DND-41 (cell line): ENCODE measurements around the gene NTMT1.

Experiments used
- ATAC-seq: fragments of 200-7000 bp; cut with Tn5 transposase; 3 replicates; pipeline ENCODE4 v1.9.1; 2021; ENCODE audit warnings: low read depth; ENCODE audit not compliant: insufficient read depth
- DNase-seq: peaks from one replicate; pipeline ENCODE4 v3.0.0-alpha.2; 2020
- H2AFZ ChIP-seq: 2 replicates; pipeline ENCODE4 v1.6.0; 2012; ENCODE audit warnings: low read depth, low read length
- H3K27ac ChIP-seq: 2 replicates; pipeline ENCODE4 v1.5.1; 2012; ENCODE audit warnings: low read length, inconsistent platforms
- H3K27me3 ChIP-seq: fragments of 200-600 bp; sonication (generic); 2 replicates; pipeline ENCODE4 v1.6.0; 2012; ENCODE audit warnings: low read length, mild to moderate bottlenecking, inconsistent platforms; ENCODE audit not compliant: insufficient read depth, poor library complexity
- H3K36me3 ChIP-seq: 2 replicates; pipeline ENCODE4 v1.5.1; 2012; ENCODE audit warnings: low read length, inconsistent platforms; ENCODE audit not compliant: insufficient read depth
- H3K4me1 ChIP-seq: 2 replicates; pipeline ENCODE4 v1.5.1; 2012; ENCODE audit warnings: mild to moderate bottlenecking, low read length; ENCODE audit not compliant: insufficient read depth
- H3K4me2 ChIP-seq: 2 replicates; pipeline ENCODE4 v1.6.0; 2012; ENCODE audit warnings: mild to moderate bottlenecking, moderate library complexity, low read length, inconsistent platforms; ENCODE audit not compliant: insufficient read depth
- H3K4me3 ChIP-seq, 2 experiments: fragments of 200-600 bp in 1 of 2; shearing (Covaris generic) in 1 of 2; 2 replicates each; pipeline ENCODE4 v1.5.1; 2012 to 2016; ENCODE audit warnings: inconsistent platforms in 2 of 2, low read length in 2 of 2, mild to moderate bottlenecking in 2 of 2, low read depth in 1 of 2, moderate library complexity in 1 of 2
- H3K79me2 ChIP-seq: 2 replicates; pipeline ENCODE4 v1.6.0; 2012; ENCODE audit warnings: low read length, inconsistent platforms; ENCODE audit not compliant: insufficient read depth
- H3K9ac ChIP-seq: 2 replicates; pipeline ENCODE4 v1.6.0; 2012; ENCODE audit warnings: low read depth, mild to moderate bottlenecking, inconsistent platforms, low read length, moderate library complexity
- H3K9me3 ChIP-seq: 2 replicates; pipeline ENCODE4 v1.5.1; 2012; ENCODE audit warnings: low read length, moderate library complexity, mild to moderate bottlenecking, inconsistent platforms; ENCODE audit not compliant: insufficient read depth, severe bottlenecking
- H4K20me1 ChIP-seq: 2 replicates; pipeline ENCODE4 v1.6.0; 2012; ENCODE audit warnings: low read length; ENCODE audit not compliant: insufficient read depth
- EZH2 ChIP-seq: IDR thresholded peaks from 3 replicates; pipeline ENCODE4 v1.6.1; 2012; ENCODE audit warnings: borderline replicate concordance, low read depth, mild to moderate bottlenecking, moderate library complexity, low read length, inconsistent platforms; ENCODE audit not compliant: severe bottlenecking
- TF ChIP-seq, protein P1 (sequence below): IDR thresholded peaks from 2 replicates; pipeline ENCODE4 v1.5.1; 2012; ENCODE audit warnings: borderline replicate concordance, low read length, moderate library complexity, mild to moderate bottlenecking; ENCODE audit not compliant: poor library complexity, severe bottlenecking; ENCODE audit errors: extremely low read depth

NTMT1 gene

DNA sequence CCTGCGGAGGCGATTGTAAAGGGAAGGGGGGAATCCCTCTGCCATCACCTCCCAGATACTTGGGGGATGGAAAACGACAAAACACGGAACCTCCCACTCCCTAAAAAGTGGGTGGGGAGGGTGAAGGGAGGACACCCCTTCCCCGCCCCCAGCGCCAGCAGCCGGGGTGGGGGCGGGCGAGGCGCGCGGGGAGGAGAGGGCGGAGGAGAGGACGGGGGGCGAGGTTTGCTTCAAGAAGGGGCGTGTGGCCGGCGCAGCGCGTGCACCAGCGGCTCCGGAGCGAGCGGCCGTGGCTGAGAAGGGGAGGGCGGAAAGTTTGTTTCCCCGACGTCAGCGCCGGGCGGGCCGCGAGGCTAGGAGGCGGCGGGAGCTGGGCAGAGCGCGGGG, 39.4 kb downstream of the NTMT1 start, which contains the start of gene PRRX2:
Gene PRRX2, plus strand, starts transcription at position 259 of the 387 bp plus-strand sequence. CDS start 221 bp downstream, outside the sequence.
- H4K20me1 ChIP-seq, result no peaks in the 10 kb centered on the region
- H3K4me2 ChIP-seq, result no peak within 1 kb of the TSS
- TF ChIP-seq EZH2, result no peak
- TF ChIP-seq, protein P1, sequence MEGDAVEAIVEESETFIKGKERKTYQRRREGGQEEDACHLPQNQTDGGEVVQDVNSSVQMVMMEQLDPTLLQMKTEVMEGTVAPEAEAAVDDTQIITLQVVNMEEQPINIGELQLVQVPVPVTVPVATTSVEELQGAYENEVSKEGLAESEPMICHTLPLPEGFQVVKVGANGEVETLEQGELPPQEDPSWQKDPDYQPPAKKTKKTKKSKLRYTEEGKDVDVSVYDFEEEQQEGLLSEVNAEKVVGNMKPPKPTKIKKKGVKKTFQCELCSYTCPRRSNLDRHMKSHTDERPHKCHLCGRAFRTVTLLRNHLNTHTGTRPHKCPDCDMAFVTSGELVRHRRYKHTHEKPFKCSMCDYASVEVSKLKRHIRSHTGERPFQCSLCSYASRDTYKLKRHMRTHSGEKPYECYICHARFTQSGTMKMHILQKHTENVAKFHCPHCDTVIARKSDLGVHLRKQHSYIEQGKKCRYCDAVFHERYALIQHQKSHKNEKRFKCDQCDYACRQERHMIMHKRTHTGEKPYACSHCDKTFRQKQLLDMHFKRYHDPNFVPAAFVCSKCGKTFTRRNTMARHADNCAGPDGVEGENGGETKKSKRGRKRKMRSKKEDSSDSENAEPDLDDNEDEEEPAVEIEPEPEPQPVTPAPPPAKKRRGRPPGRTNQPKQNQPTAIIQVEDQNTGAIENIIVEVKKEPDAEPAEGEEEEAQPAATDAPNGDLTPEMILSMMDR, result no peak
- H2AFZ ChIP-seq, result no peak within 1 kb of the TSS
- H3K9me3 ChIP-seq, result no peaks in the 10 kb centered on the region
- H3K4me1 ChIP-seq, result no peaks in the 10 kb centered on the region
- no peak for DNase-seq
- no peak for ATAC-seq
- no peak within 1 kb of the TSS for H3K4me3 ChIP-seq
- H3K36me3 ChIP-seq, result no peaks in the 10 kb centered on the region
- no peak within 1 kb of the TSS for H3K9ac ChIP-seq
- no peaks in the 10 kb centered on the region for H3K27me3 ChIP-seq
- H3K79me2 ChIP-seq, result no peaks in the 10 kb centered on the region
- no peak within 1 kb of the TSS for H3K27ac ChIP-seq

DNA sequence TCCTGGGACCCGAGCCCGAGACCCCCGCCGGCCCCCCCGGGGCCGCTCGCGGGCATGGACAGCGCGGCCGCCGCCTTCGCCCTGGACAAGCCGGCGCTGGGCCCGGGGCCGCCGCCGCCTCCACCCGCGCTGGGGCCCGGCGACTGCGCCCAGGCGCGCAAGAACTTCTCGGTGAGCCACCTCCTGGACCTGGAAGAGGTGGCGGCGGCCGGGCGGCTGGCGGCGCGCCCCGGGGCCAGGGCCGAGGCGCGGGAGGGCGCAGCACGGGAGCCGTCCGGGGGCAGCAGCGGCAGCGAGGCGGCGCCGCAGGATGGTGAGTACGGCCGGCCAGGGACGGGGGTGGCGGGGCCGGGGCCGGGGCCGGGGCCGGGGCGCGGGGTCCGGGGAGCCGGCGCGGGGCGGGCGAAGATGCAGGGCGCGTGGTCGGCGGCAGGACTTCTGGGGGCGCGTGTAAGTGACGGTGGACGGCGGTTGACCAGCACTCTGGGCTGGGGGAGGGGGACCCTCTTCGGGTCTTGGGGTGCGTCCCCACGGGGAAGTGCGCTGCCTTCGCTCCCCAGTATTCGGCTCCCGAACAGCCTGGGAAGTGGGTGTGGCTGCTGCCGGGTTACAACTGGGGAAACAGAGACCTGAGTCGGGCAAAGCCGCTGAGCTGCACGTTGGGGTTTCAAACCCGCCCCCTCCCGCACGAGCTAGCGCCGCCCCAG, 40.0 kb downstream of the NTMT1 start:
- Histone ChIP-seq H3K79me2 (no peaks in the 10 kb centered on the region), H3K27ac (no peak overlapping the region), H3K4me1 (no peaks in the 10 kb centered on the region), H3K4me3 (no peak overlapping the region), H3K4me2 (no peak overlapping the region), H3K36me3 (no peaks in the 10 kb centered on the region), H3K9ac (no peak overlapping the region), H3K27me3 (no peaks in the 10 kb centered on the region), H3K9me3 (no peaks in the 10 kb centered on the region), H2AFZ (no peak overlapping the region), H4K20me1 (no peaks in the 10 kb centered on the region)
- TF ChIP-seq, protein P1, result no peak
- DNase-seq (no peak), ATAC-seq (no peak)

DNA sequence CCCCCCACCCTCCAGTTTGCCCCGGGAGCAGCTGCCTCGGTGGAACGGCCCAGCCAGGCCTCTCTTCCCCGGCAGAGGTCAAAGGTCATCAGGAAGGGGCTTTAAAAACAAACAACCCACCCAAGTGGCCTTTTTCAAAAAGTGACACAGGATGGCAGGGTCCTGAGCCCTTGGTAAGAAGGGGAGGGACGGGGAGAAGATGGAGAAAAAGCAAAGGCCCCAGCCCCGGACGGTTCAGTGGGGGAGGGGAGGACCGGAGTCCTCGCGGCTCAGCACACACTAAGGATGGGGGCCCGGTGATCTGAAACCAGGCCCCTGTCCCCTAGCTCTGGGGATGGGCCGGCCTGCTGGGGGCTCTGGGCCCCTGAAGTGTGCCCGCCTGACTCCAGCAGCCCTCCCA, 40.6 kb downstream of the NTMT1 start:
- no peaks in the 10 kb centered on the region for H3K36me3 ChIP-seq
- no peaks in the 10 kb centered on the region for H3K79me2 ChIP-seq
- TF ChIP-seq, protein P1, result no peak
- TF ChIP-seq EZH2, result no peak
- H3K4me3 ChIP-seq, result no peak overlapping the region
- no peaks in the 10 kb centered on the region for H3K4me1 ChIP-seq
- H3K27ac ChIP-seq, result no peak overlapping the region
- no peak overlapping the region for H3K4me2 ChIP-seq
- no peaks in the 10 kb centered on the region for H4K20me1 ChIP-seq
- H2AFZ ChIP-seq, result no peak overlapping the region
- no peak overlapping the region for H3K9ac ChIP-seq
- no peaks in the 10 kb centered on the region for H3K9me3 ChIP-seq
- no peak for DNase-seq
- no peak for ATAC-seq
- H3K27me3 ChIP-seq, result no peaks in the 10 kb centered on the region
